Right ventricle myocardium superior (tissue), 1 donor: Measurements from ENCODE around the gene ITIH4. TPM values are rescaled to one million over a fixed set of nuclear protein-coding genes. Genes with fewer than 3 reads are reported as not detected.
"Not testable (repeated sequence)": the region's sequence is repeated elsewhere in the genome, so short reads cannot be mapped to it uniquely, and the experiment has no call there.

Experiments
- ATAC-seq: fragments of 200-7000 bp; cut with Tn5 transposase; one replicate; pipeline ENCODE4 v1.9.1; 2020; ENCODE audit warnings: mild to moderate bottlenecking; ENCODE audit not compliant: poor library complexity
- DNase-seq: peaks from one replicate; pipeline ENCODE4 v3.0.0-alpha.2; 2020
- intact Hi-C: fragments of 100-400 bp; cut with DNase I; formaldehyde crosslinking; loops from one replicate; pipeline ENCODE4 v1.11.2; 2022
- microRNA-seq: library from miRNA; unstranded; fragments of <30 nt; microRNA quantifications from one replicate; pipeline ENCODE4 v1.2.0, GENCODE V29; 2020
- total RNA-seq: library from RNA; stranded (reverse); fragmentation: NEBNext Ultra II Directional; extraction: Animal tissue kit (Norgen Biotek cat#: 25700); gene quantifications from one replicate; pipeline ENCODE4 v1.2.1, GENCODE V29; 2021
- donor health status: DM: no; HTN: yes; CAD: no; lungs with severe emphysema.

ITIH4 gene
- total RNA-seq, 1 donor from 2014 or later: 1.3 TPM

- peak; percentile 21 for DNase-seq
- ATAC-seq: no peak
- intact Hi-C loops: no loop called here
These were observed 53.1 kb downstream of the ITIH4 start, which contains the start of gene ITIH1 for GRCh38 chr3:52777127-52777958. TSS of gene ITIH1 (plus strand) at chr3:52777599. CDS start at chr3:52777616, 17 bp downstream.

GRCh38 chr3:52776486-52776885 lies 54.0 kb downstream of the ITIH4 start:
- DNase-seq, ATAC-seq, intact Hi-C loops: not testable (repeated sequence)

- ATAC-seq (no peak), DNase-seq (peak; percentile 7)
These were observed 54.6 kb downstream of the ITIH4 start for GRCh38 chr3:52775877-52776276.

GRCh38 chr3:52774901-52775864 lies 55.3 kb downstream of the ITIH4 start:
- intact Hi-C loops: loop anchor here (5.0 kb wide), 1 partner anchor 122 kb away; the partner anchor contains the start of gene STIMATE
- ATAC-seq (no peak), DNase-seq (peak; percentile 45)

More at GRCh38 chr3:52775877-52776276, 54.6 kb downstream of the ITIH4 start:
- intact Hi-C loops: no loop called here

GRCh38 chr3:52774066-52774713 lies 56.3 kb downstream of the ITIH4 start:
- intact Hi-C loops: loop anchor here (5.0 kb wide), 1 partner anchor 123 kb away; the partner anchor contains the start of gene STIMATE
- ATAC-seq (no peak), DNase-seq (peak; percentile 15)

GRCh38 chr3:52773361-52774065 lies 57.0 kb downstream of the ITIH4 start:
- DNase-seq (peak; percentile 9), ATAC-seq (no peak)
- intact Hi-C loops: loop anchor here (5.0 kb wide), 1 partner anchor 124 kb away; the partner anchor contains the start of gene STIMATE

- ATAC-seq: no peak
- DNase-seq: no peak
- intact Hi-C loops: loop anchor here (5.0 kb wide), 1 partner anchor 126 kb away; the partner anchor contains the start of gene STIMATE
These were observed 58.8 kb downstream of the ITIH4 start for GRCh38 chr3:52771702-52772101.

GRCh38 chr3:52771334-52771681 lies 59.2 kb downstream of the ITIH4 start:
- intact Hi-C loops: loop anchor here (5.0 kb wide), 1 partner anchor 126 kb away; the partner anchor contains the start of gene STIMATE
- ATAC-seq (peak; percentile 19), DNase-seq (no peak)

- intact Hi-C loops: loop anchor here (5.0 kb wide), 1 partner anchor 127 kb away; the partner anchor contains the start of gene STIMATE
- DNase-seq (peak; percentile 97), ATAC-seq (peak; percentile 100)
These were observed 59.8 kb downstream of the ITIH4 start, which contains the start of gene NEK4 for GRCh38 chr3:52770496-52771333. TSS of gene NEK4 (minus strand) at chr3:52770940. CDS start at chr3:52770746, 194 bp downstream.

- no peak for DNase-seq
- intact Hi-C loops: loop anchor here (5.0 kb wide), 1 partner anchor 127 kb away; the partner anchor contains the start of gene STIMATE
- ATAC-seq: no peak
These were observed 60.6 kb downstream of the ITIH4 start for GRCh38 chr3:52769786-52770455.

GRCh38 chr3:52763466-52763865 lies 67.0 kb downstream of the ITIH4 start:
- intact Hi-C loops: no loop called here
- no peak for DNase-seq
- ATAC-seq: peak; percentile 56

Small RNA genes lying within 50 kb of the gene (microRNA-seq; reads per million reads assigned to microRNA genes)
- gene MIR8064: not detected

Other genes starting within 250 kb of the ITIH4 start
- 45.1 TPM for gene PBRM1, start 144.8 kb downstream of the ITIH4 start, total RNA-seq
- gene GNL3, start 144.6 kb downstream of the ITIH4 start, total RNA-seq: 27.2 TPM
- gene GLT8D1, start 124.9 kb downstream of the ITIH4 start, total RNA-seq: 29.7 TPM
- gene SPCS1, start 124.6 kb downstream of the ITIH4 start, total RNA-seq: 78.7 TPM
- 19.5 TPM for gene NEK4, start 59.7 kb downstream of the ITIH4 start, total RNA-seq
- not detected for gene ITIH1, start 53.1 kb downstream of the ITIH4 start, total RNA-seq
- 0.35 TPM for gene ITIH3, start 35.9 kb downstream of the ITIH4 start, total RNA-seq
- gene MUSTN1, start 4.3 kb upstream of the ITIH4 start, total RNA-seq: 17.8 TPM
- 6.1 TPM for gene STIMATE, start 66.9 kb upstream of the ITIH4 start, total RNA-seq
- gene SFMBT1, start 215.4 kb upstream of the ITIH4 start, total RNA-seq: 15.7 TPM